ENCODE data around the gene PES1. TPM values are rescaled to one million over a fixed set of nuclear protein-coding genes. Genes with fewer than 3 reads are reported as not detected.

The PES1 gene
- total RNA-seq, 4 donors from 2014 or later = 28.2 to 55.7 (median 42.9) TPM

DNA sequence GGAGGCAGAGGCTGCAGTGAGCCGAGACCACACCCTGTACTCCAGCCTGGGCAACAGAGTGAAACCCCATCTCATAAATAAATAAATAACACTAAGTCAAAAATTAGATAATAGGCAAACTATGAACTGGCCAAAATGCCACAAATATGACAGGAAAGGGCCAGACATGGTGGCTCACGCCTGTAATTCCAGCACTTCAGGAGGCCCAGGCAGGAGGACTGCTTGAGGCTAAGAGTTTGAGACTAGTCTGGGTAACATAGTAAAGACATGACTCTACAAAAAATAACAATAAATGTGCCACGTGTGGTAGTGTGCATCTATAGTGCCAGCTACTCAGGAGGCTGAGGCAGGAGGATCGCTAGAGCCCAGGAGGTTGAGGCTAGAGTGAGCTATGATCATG, 65.1 kb downstream of the PES1 start:
- Histone ChIP-seq H3K4me1 (no peaks in the 10 kb centered on the region), H3K36me3 (no peaks in the 10 kb centered on the region), H3K27ac (replicated peaks in 1 of 4) (no peak overlapping the region), H3K9me3 (no peaks in the 10 kb centered on the region), H3K27me3 (peaks cover 0 to 10% (median 0%) of the 10 kb centered on the region in 4 donors), H3K4me3 (no peak overlapping the region)
- 91% methylated on average over 4 of the region's 4 CpGs for WGBS
- intact Hi-C loops (cut with DNase I) = no loop called here
- TF ChIP-seq POLR2A (IDR thresholded peaks at IDR 0.05; ENCODE audit: low read depth) (no peak), EP300 (IDR thresholded peaks at IDR 0.05) (no peak), POLR2AphosphoS5 (IDR thresholded peaks at IDR 0.05) (no peak)
- TF ChIP-seq, protein P1, sequence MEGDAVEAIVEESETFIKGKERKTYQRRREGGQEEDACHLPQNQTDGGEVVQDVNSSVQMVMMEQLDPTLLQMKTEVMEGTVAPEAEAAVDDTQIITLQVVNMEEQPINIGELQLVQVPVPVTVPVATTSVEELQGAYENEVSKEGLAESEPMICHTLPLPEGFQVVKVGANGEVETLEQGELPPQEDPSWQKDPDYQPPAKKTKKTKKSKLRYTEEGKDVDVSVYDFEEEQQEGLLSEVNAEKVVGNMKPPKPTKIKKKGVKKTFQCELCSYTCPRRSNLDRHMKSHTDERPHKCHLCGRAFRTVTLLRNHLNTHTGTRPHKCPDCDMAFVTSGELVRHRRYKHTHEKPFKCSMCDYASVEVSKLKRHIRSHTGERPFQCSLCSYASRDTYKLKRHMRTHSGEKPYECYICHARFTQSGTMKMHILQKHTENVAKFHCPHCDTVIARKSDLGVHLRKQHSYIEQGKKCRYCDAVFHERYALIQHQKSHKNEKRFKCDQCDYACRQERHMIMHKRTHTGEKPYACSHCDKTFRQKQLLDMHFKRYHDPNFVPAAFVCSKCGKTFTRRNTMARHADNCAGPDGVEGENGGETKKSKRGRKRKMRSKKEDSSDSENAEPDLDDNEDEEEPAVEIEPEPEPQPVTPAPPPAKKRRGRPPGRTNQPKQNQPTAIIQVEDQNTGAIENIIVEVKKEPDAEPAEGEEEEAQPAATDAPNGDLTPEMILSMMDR (IDR thresholded peaks at IDR 0.05) = no peak
- DNase-seq (ENCODE audit: extremely low spot score) = no peak

Other genes starting within 250 kb of the PES1 start
- gene SF3A1, start 235.0 kb downstream of the PES1 start, total RNA-seq = 10 to 100 TPM; 32.8 to 85.8 (median 60.0) TPM
- 1 to 10 TPM; 1.5 to 2.5 (median 1.6) TPM for gene CCDC157, start 234.9 kb downstream of the PES1 start, total RNA-seq
- gene RNF215, start 204.5 kb downstream of the PES1 start, total RNA-seq = 10 to 100 TPM in 3 of 4 donors, 1 to 10 TPM in 1; 6.6 to 18.5 (median 15.0) TPM
- gene SEC14L2, start 194.9 kb downstream of the PES1 start, total RNA-seq = 10 to 100 TPM in 2 of 4 donors, 1 to 10 TPM in 2; 3.3 to 16.7 (median 8.5) TPM
- gene MTFP1, start 166.1 kb downstream of the PES1 start, total RNA-seq = 1 to 10 TPM; 1.2 to 7.1 (median 3.4) TPM
- not detected for gene SEC14L3, start 119.9 kb downstream of the PES1 start, total RNA-seq
- gene SEC14L4, start 86.2 kb downstream of the PES1 start, total RNA-seq = not detected
- 1 to 10 TPM in 3 of 4 donors, not detected in 1; 1.2 to 1.5 (median 1.4) TPM for gene SEC14L6, start 45.2 kb downstream of the PES1 start, total RNA-seq
- 1 to 10 TPM; 1.2 to 3.2 (median 1.9) TPM for gene GAL3ST1, start 17.2 kb downstream of the PES1 start, total RNA-seq
- gene TCN2, start 15.3 kb upstream of the PES1 start, total RNA-seq = 10 to 100 TPM; 28.7 to 44.2 (median 40.2) TPM
- 10 to 100 TPM in 2 of 4 donors, 1 to 10 TPM in 2; 4.2 to 14.1 (median 9.7) TPM for gene SLC35E4, start 43.9 kb upstream of the PES1 start, total RNA-seq
- gene DUSP18, start 76.0 kb upstream of the PES1 start, total RNA-seq = 10 to 100 TPM in 2 of 4 donors, 1 to 10 TPM in 2; 6.5 to 11.5 (median 9.8) TPM
- gene OSBP2, start 103.0 kb upstream of the PES1 start, total RNA-seq = 1 to 10 TPM in 3 of 4 donors, under 1 TPM in 1; 0.42 to 4.6 (median 2.9) TPM

Measured in esophagus muscularis mucosa (tissue), 4 donors.